ENCODE results near the gene ORMDL2. TPM values are rescaled to one million over a fixed set of nuclear protein-coding genes. Genes with fewer than 3 reads are reported as not detected.

ORMDL2 gene
- total and polyA plus RNA-seq, 11 donors: 9.6 to 61.9 (median 23.7) TPM

DNA sequence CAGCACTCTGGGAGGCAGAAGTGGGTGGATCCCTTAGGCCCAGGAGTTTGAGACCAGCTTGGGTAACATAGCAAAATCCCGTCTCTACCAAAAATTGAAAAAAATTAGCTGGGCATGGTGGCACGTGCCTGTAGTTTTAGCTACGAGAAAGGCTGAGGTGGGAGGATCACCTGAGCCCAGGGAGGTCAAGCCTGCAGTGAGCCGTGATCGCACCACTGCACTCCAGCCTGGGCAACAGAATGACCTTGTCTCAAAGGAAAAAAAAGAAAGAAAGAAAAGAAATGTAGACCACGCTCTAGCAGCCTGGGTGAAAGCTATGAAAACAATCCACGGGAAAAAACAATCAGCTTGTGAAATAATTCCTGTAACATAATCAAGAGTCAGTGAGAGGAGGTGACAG lies 29.3 kb upstream of the ORMDL2 start:
- no peak overlapping the region for H3K4me3 ChIP-seq
- no peak for DNase-seq
- H3K4me1 ChIP-seq: no peaks in the 10 kb centered on the region
- no peak for ATAC-seq
- TF ChIP-seq, protein P1, sequence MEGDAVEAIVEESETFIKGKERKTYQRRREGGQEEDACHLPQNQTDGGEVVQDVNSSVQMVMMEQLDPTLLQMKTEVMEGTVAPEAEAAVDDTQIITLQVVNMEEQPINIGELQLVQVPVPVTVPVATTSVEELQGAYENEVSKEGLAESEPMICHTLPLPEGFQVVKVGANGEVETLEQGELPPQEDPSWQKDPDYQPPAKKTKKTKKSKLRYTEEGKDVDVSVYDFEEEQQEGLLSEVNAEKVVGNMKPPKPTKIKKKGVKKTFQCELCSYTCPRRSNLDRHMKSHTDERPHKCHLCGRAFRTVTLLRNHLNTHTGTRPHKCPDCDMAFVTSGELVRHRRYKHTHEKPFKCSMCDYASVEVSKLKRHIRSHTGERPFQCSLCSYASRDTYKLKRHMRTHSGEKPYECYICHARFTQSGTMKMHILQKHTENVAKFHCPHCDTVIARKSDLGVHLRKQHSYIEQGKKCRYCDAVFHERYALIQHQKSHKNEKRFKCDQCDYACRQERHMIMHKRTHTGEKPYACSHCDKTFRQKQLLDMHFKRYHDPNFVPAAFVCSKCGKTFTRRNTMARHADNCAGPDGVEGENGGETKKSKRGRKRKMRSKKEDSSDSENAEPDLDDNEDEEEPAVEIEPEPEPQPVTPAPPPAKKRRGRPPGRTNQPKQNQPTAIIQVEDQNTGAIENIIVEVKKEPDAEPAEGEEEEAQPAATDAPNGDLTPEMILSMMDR (IDR thresholded peaks at IDR 0.05): no peak
- no peak for TF ChIP-seq POLR2A (IDR thresholded peaks at IDR 0.05)
- H3K27ac ChIP-seq: no peak overlapping the region
- H3K9me3 ChIP-seq: no peaks in the 10 kb centered on the region
- WGBS, 4 donors: 92 to 96% (median 95%) methylated on average over 7 of the region's 7 CpGs
- no peaks in the 10 kb centered on the region for H3K27me3 ChIP-seq
- intact Hi-C loops (cut with DNase I): loop anchor here in 1 of 10 donors (5.0 kb wide), 1 partner anchor 36 kb away; no protein-coding TSS in a partner anchor
- peaks cover 0 to 100% (median 95%) of the 10 kb centered on the region in 9 donors for H3K36me3 ChIP-seq

DNA sequence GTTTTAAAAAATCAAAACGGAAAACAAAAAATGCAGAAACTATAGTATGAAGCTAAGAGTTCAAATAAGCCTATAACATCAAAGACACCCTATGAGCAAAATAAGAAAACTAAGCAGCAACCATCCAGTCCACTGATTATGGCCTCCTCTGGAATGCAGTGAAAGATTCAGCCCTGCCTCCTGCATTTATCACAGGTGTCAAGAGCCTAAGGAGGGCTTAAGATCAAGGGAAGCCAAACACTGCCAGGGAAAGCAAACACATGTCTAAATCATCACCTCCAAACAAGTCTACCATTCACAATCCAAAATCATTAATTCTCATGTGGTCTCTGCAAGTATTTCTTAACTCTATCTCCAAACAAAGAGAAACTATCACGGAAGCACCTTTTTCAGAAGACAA lies 28.7 kb upstream of the ORMDL2 start:
- H3K27me3 ChIP-seq: no peaks in the 10 kb centered on the region
- TF ChIP-seq, protein P1 (IDR thresholded peaks at IDR 0.05): no peak
- TF ChIP-seq POLR2A (IDR thresholded peaks at IDR 0.05): no peak
- no peaks in the 10 kb centered on the region for H3K4me1 ChIP-seq
- intact Hi-C loops (cut with DNase I): loop anchor here in 1 of 10 donors (5.0 kb wide), 1 partner anchor 37 kb away; no protein-coding TSS in a partner anchor
- H3K27ac ChIP-seq: no peak overlapping the region
- H3K4me3 ChIP-seq: no peak overlapping the region
- DNase-seq (no peak), ATAC-seq (no peak)
- H3K9me3 ChIP-seq: no peaks in the 10 kb centered on the region
- WGBS, 4 donors: 89 to 93% (median 93%) methylated on average over 2 of the region's 2 CpGs
- peaks cover 0 to 100% (median 95%) of the 10 kb centered on the region in 9 donors for H3K36me3 ChIP-seq

DNA sequence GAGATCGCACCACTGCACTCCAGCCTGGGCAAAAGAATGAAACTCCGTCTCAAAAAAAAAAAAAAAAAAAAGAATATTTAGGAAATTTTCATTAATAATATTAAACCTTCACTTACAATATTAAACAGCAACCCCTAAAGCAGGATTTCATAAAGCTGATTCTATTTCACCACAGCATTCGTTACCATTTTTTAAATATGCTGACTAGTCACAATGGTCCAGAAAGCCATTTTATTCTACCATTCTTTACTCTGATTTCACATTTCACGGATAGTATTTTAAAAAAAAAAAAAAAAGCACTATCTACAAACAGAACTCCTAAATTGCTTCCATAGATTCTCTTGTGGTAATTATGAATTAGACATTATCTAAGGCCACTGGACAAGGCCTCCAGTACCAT lies 27.9 kb upstream of the ORMDL2 start:
- WGBS, 4 donors: 91 to 96% (median 94%) methylated on average over 4 of the region's 4 CpGs
- no peaks in the 10 kb centered on the region for H3K9me3 ChIP-seq
- H3K4me1 ChIP-seq: no peaks in the 10 kb centered on the region
- TF ChIP-seq POLR2A (IDR thresholded peaks at IDR 0.05): no peak
- TF ChIP-seq, protein P1 (IDR thresholded peaks at IDR 0.05): no peak
- no peak overlapping the region for H3K27ac ChIP-seq
- H3K36me3 ChIP-seq: peaks cover 4 to 100% (median 95%) of the 10 kb centered on the region in 9 donors
- no peaks in the 10 kb centered on the region for H3K27me3 ChIP-seq
- no peak overlapping the region for H3K4me3 ChIP-seq
- intact Hi-C loops (cut with DNase I): loop anchor here in 3 of 10 donors (5.0 kb wide), 2 partner anchors 38 to 43 kb away; no protein-coding TSS in a partner anchor
- DNase-seq: no peak
- ATAC-seq: no peak

DNA sequence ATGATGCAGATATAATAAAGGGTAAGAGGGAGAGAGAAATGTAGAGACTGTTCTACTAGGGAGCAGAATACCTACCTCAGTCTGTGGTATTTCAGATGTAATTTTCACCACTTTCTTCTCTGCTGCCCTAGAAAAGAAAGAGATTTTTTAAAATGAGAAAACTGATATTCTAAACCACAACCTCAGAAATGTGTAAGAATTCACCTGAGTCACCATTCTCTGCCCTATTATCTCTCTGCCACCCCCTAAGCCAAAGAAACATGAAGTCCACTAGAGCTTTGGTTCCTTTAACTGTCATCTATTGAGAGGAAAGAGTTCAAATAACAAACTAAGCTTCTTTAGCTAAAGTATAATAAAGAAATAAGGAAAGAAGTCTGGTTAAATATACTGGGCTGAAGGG lies 21.9 kb upstream of the ORMDL2 start:
- TF ChIP-seq POLR2A (IDR thresholded peaks at IDR 0.05): no peak
- TF ChIP-seq, protein P1 (IDR thresholded peaks at IDR 0.05): no peak
- Histone ChIP-seq H3K27me3 (no peaks in the 10 kb centered on the region), H3K4me1 (peaks cover 0 to 7% (median 0%) of the 10 kb centered on the region in 12 donors), H3K36me3 (peaks cover 5 to 100% (median 94%) of the 10 kb centered on the region in 9 donors), H3K9me3 (no peaks in the 10 kb centered on the region), H3K27ac (no peak overlapping the region), H3K4me3 (no peak overlapping the region)
- intact Hi-C loops (cut with DNase I): loop anchor here in 9 of 10 donors (2.0 to 5.0 kb wide), 3 partner anchors 54 to 59 kb away; partner anchors contain the start of gene GDF11 (in 1 of the 9)
- DNase-seq (no peak), ATAC-seq (no peak)

Data from heart left ventricle (tissue), 16 donors.